Pancreas (tissue), 10 donors: ENCODE results near the gene ARHGAP6. TPM values are rescaled to one million over a fixed set of nuclear protein-coding genes. Genes with fewer than 3 reads are reported as not detected.

Source experiments
- ATAC-seq, 4 donors: fragments of 200-7000 bp; cut with Tn5 transposase; one replicate each; pipeline versions ENCODE4 v1.8.0 to v1.9.1; 2020; ENCODE audit warnings: mild to moderate bottlenecking in 4 of 4, moderate library complexity in 4 of 4
- DNase-seq, 6 donors: peaks; one replicate each; pipeline ENCODE4 v3.0.0-alpha.2; 2020
- FAIRE-seq: peaks from 2 replicates; lab custom pipeline; 2012; peaks lifted over from hg19 to GRCh38; lab: Jason Lieb, UNC
- H3K27ac ChIP-seq, 4 donors: fragments of 200-600 bp; sonication (generic); 1 replicate in 3 of 4; 2 replicates in 1 of 4; pipeline versions ENCODE4 v1.5.0 to v1.8.0; 2020
- H3K27me3 ChIP-seq, 4 donors: fragments of 200-600 bp; one replicate each; pipeline ENCODE4 v1.8.0; 2021
- H3K36me3 ChIP-seq, 3 donors: fragments of 200-600 bp; sonication (generic) in 1 of 3; one replicate each; pipeline versions ENCODE4 v1.5.0 to v1.8.0; 2020 to 2021
- H3K4me1 ChIP-seq, 3 donors: fragments of 200-600 bp; one replicate each; pipeline ENCODE4 v1.8.0; 2021
- H3K4me3 ChIP-seq, 4 donors: fragments of 200-600 bp; sonication (generic) in 2 of 4; one replicate each; pipeline versions ENCODE4 v1.5.0 to v1.8.0; 2020 to 2021
- H3K9me3 ChIP-seq, 4 donors: fragments of 200-600 bp; one replicate each; pipeline ENCODE4 v1.8.0; 2021
- WGBS, 2 donors: extraction: QIAGEN DNeasy Blood & Tissue Kit; methylation state at CpG; one replicate each; pipeline ENCODE4 v1.1.7; 2013; 5-methylcytosine and 5-hydroxymethylcytosine counted together
- intact Hi-C, 3 donors: fragments of 100-400 bp; cut with DNase I; formaldehyde crosslinking; loops; one replicate each; pipeline versions ENCODE4 v1.11.1 to v1.14.2; 2022
- polyA plus RNA-seq, 2 donors: library from polyadenylated mRNA; stranded (reverse); fragments of 200-250 nt; gene quantifications; one replicate each; pipeline ENCODE4 v1.2.3, GENCODE V29; 2013
- total RNA-seq, 6 donors: library from RNA; stranded (reverse); fragmentation: NEBNext Ultra II Directional in 4 of 6; extraction: Animal tissue kit (Norgen Biotek cat#: 25700) in 4 of 6; gene quantifications; one replicate each; pipeline versions ENCODE4 v1.2.1 to v1.2.4, GENCODE V29; 2021 to 2023
- TF ChIP-seq, protein P1 (sequence below), 4 donors: fragments of 200-600 bp; sonication (generic) in 3 of 4; IDR thresholded peaks; one replicate each; pipeline versions ENCODE4 v1.5.0 to v1.8.0; 2021; ENCODE audit warnings: antibody characterized with exemption in 4 of 4
- donor health status: healthy with polysubstance abuse.
- donor health status: DM: no; HTN: no; CAD: no; lungs with moderate emphysema.
- donor health status: DM: no; HTN: no; CAD: no.
- donor health status: control.
- donor health status: control.
- donor health status: Bipolar disorder and iron deficiency.
- donor health status: DM: yes; HTN: yes; CAD: no.
- donor health status: DM: no; HTN: no; CAD: no.
- donor health status: DM: no; HTN: no; CAD: no.
- donor health status: DM: yes; HTN: yes; CAD: no.

Gene ARHGAP6
- total and polyA plus RNA-seq, 8 donors: 0.79 to 3.3 (median 1.1) TPM

DNA sequence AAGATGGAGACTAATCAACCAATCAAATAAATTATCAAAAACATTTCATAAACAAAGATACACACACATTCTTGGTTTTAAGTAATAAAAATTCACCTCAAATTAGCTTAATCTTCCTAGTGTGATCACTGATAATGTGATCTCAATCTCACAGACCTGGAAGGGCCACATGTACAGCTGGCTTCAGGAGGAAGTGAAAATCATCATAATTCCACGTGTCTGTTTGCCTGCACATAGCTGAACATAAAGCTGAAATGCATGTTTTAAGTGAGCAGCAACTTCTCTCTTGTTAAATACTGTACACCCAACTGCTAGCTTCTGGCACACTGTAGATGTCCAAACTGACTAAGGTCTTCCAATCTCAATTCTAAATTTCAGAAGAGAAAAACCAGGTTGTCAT lies 53.8 kb downstream of the ARHGAP6 start:
- Histone ChIP-seq H3K27me3 (peaks cover 0 to 10% (median 1%) of the 10 kb centered on the region in 4 donors), H3K9me3 (no peaks in the 10 kb centered on the region), H3K4me3 (no peak overlapping the region), H3K4me1 (no peaks in the 10 kb centered on the region), H3K36me3 (no peaks in the 10 kb centered on the region), H3K27ac (no peak overlapping the region)
- TF ChIP-seq, protein P1, sequence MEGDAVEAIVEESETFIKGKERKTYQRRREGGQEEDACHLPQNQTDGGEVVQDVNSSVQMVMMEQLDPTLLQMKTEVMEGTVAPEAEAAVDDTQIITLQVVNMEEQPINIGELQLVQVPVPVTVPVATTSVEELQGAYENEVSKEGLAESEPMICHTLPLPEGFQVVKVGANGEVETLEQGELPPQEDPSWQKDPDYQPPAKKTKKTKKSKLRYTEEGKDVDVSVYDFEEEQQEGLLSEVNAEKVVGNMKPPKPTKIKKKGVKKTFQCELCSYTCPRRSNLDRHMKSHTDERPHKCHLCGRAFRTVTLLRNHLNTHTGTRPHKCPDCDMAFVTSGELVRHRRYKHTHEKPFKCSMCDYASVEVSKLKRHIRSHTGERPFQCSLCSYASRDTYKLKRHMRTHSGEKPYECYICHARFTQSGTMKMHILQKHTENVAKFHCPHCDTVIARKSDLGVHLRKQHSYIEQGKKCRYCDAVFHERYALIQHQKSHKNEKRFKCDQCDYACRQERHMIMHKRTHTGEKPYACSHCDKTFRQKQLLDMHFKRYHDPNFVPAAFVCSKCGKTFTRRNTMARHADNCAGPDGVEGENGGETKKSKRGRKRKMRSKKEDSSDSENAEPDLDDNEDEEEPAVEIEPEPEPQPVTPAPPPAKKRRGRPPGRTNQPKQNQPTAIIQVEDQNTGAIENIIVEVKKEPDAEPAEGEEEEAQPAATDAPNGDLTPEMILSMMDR (IDR thresholded peaks at IDR 0.05): no peak
- no peak for FAIRE-seq
- intact Hi-C loops: no loop called here
- ATAC-seq: no peak
- no peak for DNase-seq
- 17 to 28% methylated on average over 1 of the region's 1 CpG for WGBS, 2 donors

DNA sequence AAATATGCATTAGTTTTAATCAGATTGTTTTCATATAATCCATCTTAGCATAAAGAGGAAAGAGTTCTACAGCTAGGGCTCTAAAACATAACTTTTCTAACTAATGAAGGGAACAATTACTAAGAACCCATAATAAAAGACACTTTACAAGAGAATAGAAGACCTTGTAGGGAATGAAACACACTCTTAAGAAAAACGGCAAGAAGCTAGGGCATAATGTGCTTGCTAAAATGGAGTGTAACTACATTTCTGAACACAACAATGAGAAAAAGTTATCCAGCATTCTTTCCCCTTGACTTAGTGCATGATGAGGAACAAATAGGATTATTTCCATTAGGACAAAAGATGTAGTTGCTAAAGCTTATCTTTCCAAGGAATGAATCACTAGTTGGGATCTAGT lies 54.6 kb downstream of the ARHGAP6 start:
- Histone ChIP-seq H3K4me3 (no peak overlapping the region), H3K4me1 (no peaks in the 10 kb centered on the region), H3K36me3 (no peaks in the 10 kb centered on the region), H3K27me3 (peaks cover 0 to 10% (median 0%) of the 10 kb centered on the region in 4 donors), H3K27ac (no peak overlapping the region), H3K9me3 (no peaks in the 10 kb centered on the region)
- WGBS, 2 donors: 32 to 58% methylated on average over 1 of the region's 1 CpG
- ATAC-seq (no peak), DNase-seq (no peak), FAIRE-seq (no peak)
- TF ChIP-seq, protein P1 (IDR thresholded peaks at IDR 0.05): no peak
- intact Hi-C loops: no loop called here

DNA sequence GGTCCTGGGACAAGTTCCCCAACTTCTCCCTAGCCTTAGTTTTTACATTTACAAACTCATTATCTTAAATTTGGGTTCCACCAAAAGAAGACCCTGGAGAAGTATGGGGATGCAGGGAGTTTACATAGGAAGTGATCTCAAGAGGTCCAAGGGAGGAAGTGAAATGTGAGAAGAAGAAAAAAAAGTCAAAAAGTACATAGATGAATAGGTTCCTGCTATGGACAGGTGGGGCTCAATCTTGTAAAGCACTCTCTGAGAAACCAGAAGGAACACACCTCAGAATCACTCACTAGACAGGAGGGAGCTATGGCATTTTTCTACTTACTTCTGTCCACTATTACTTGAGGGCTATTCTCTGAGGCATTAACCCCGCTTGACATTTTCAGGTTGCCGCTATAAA lies 56.6 kb downstream of the ARHGAP6 start:
- FAIRE-seq: no peak

DNA sequence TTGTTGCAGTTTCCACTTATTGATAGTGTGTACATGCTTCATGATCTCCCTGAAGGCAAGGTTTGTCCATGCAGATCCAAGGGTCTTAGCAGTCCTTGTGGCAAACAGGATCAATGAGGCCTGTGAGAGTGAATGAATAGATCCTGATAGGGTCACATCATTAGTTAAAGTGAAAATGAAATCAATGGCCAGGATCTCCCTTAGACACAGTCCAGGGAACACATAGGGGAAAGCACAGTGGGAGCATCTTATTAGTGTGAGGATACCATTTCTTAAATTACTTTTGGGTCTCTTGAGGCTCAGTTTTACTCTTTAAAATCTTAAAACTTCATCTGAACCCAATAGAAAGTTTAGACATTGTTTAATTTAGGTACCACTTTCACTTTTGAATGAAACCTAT lies 59.3 kb downstream of the ARHGAP6 start:
- Histone ChIP-seq H3K9me3 (no peaks in the 10 kb centered on the region), H3K27ac (no peak overlapping the region), H3K4me1 (no peaks in the 10 kb centered on the region), H3K27me3 (peaks cover 0 to 21% (median 0%) of the 10 kb centered on the region in 4 donors), H3K36me3 (no peaks in the 10 kb centered on the region), H3K4me3 (no peak overlapping the region)
- FAIRE-seq (no peak), ATAC-seq (no peak), DNase-seq (no peak)
- TF ChIP-seq, protein P1 (IDR thresholded peaks at IDR 0.05): no peak
- intact Hi-C loops: no loop called here

More for the DNA sequence above, 56.6 kb downstream of the ARHGAP6 start:
- H3K4me1 ChIP-seq: no peaks in the 10 kb centered on the region
- whole genome bisulfite sequencing, 2 donors: 66 to 74% methylated on average over 2 of the region's 2 CpGs
- peaks cover 0 to 15% (median 0%) of the 10 kb centered on the region in 4 donors for H3K27me3 ChIP-seq
- no peaks in the 10 kb centered on the region for H3K36me3 ChIP-seq
- no peak overlapping the region for H3K4me3 ChIP-seq
- intact Hi-C loops: no loop called here
- ATAC-seq (no peak), DNase-seq (no peak)
- TF ChIP-seq, protein P1 (IDR thresholded peaks at IDR 0.05): no peak
- no peak overlapping the region for H3K27ac ChIP-seq
- no peaks in the 10 kb centered on the region for H3K9me3 ChIP-seq

DNA sequence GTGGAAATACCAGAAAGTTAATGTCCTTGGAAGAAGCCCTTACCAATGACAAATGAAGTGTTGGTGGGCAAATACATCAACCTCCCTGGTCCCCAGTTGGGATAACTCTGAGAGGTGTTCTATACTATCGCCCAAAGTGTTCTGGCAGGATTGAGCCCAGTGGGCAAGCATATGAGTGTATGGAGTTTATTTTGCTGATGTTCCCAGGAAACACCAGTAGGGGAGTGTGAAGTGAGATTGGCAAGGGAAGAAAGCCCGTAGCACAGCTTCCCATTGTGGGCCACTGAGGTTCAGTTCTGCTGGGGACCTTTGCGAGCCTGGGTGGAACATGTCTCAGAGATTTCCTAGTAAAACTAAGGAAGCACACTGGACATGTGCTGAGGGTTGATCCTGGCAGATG lies 65.1 kb downstream of the ARHGAP6 start:
- FAIRE-seq (no peak), ATAC-seq (no peak), DNase-seq (no peak)
- Histone ChIP-seq H3K27me3 (peaks cover 0 to 30% (median 0%) of the 10 kb centered on the region in 4 donors), H3K9me3 (no peaks in the 10 kb centered on the region), H3K4me1 (no peaks in the 10 kb centered on the region), H3K4me3 (no peak overlapping the region), H3K36me3 (no peaks in the 10 kb centered on the region), H3K27ac (no peak overlapping the region)
- 58% methylated on average over 3 of the region's 3 CpGs for WGBS, 2 donors
- TF ChIP-seq, protein P1 (IDR thresholded peaks at IDR 0.05): no peak
- intact Hi-C loops: no loop called here
